Measurements from ENCODE around the gene TRIM60.
"Not testable (repeated sequence)": the region's sequence is repeated elsewhere in the genome, so short reads cannot be mapped to it uniquely, and the experiment has no call there.

Gene TRIM60

GRCh38 chr4:165009493-165010227 lies 22.1 kb upstream of the TRIM60 start:
- Histone ChIP-seq H3K36me3 (ENCODE audit: control insufficient read depth, insufficient read depth, low read length) (no peaks in the 10 kb centered on the region), H3K9me3 (ENCODE audit: control insufficient read depth, insufficient read depth, low read depth, low read length) (no peaks in the 10 kb centered on the region), H3K4me1 (ENCODE audit: control insufficient read depth, insufficient read depth, low read length) (no peaks in the 10 kb centered on the region; the same call in 1 of the 2 replicates), H3K27me3 (ENCODE audit: control insufficient read depth, insufficient read depth, low read length) (no peaks in the 10 kb centered on the region), H3K4me3 (ENCODE audit: low read depth, low read length) (no peak overlapping the region), H3K27ac (ENCODE audit: low read depth, low read length) (no peak overlapping the region), H3K9ac (ENCODE audit: low read length) (no peak overlapping the region)

- no peak overlapping the region for H3K9ac ChIP-seq (ENCODE audit: low read length)
- no peak overlapping the region for H3K27ac ChIP-seq (ENCODE audit: low read depth, low read length)
- no peaks in the 10 kb centered on the region; the same call in 1 of the 2 replicates for H3K4me1 ChIP-seq (ENCODE audit: control insufficient read depth, insufficient read depth, low read length)
- no peaks in the 10 kb centered on the region for H3K9me3 ChIP-seq (ENCODE audit: control insufficient read depth, insufficient read depth, low read depth, low read length)
- no peaks in the 10 kb centered on the region for H3K36me3 ChIP-seq (ENCODE audit: control insufficient read depth, insufficient read depth, low read length)
- no peak overlapping the region for H3K4me3 ChIP-seq (ENCODE audit: low read depth, low read length)
- no peaks in the 10 kb centered on the region for H3K27me3 ChIP-seq (ENCODE audit: control insufficient read depth, insufficient read depth, low read length)
These were observed 21.3 kb upstream of the TRIM60 start for GRCh38 chr4:165010487-165010886.

GRCh38 chr4:165010991-165011390 lies 20.8 kb upstream of the TRIM60 start:
- H3K27me3 ChIP-seq (ENCODE audit: control insufficient read depth, insufficient read depth, low read length), result no peaks in the 10 kb centered on the region
- H3K9me3 ChIP-seq (ENCODE audit: control insufficient read depth, insufficient read depth, low read depth, low read length), result no peaks in the 10 kb centered on the region
- H3K4me3 ChIP-seq (ENCODE audit: low read depth, low read length), result no peak overlapping the region
- no peak overlapping the region for H3K27ac ChIP-seq (ENCODE audit: low read depth, low read length)
- H3K4me1 ChIP-seq (ENCODE audit: control insufficient read depth, insufficient read depth, low read length), result no peaks in the 10 kb centered on the region; the same call in 1 of the 2 replicates
- no peak overlapping the region for H3K9ac ChIP-seq (ENCODE audit: low read length)
- H3K36me3 ChIP-seq (ENCODE audit: control insufficient read depth, insufficient read depth, low read length), result no peaks in the 10 kb centered on the region

GRCh38 chr4:165011403-165011802 lies 20.4 kb upstream of the TRIM60 start:
- Histone ChIP-seq H3K4me3 (ENCODE audit: low read depth, low read length) (no peak overlapping the region), H3K9ac (ENCODE audit: low read length) (no peak overlapping the region), H3K27ac (ENCODE audit: low read depth, low read length) (no peak overlapping the region), H3K27me3 (ENCODE audit: control insufficient read depth, insufficient read depth, low read length) (no peaks in the 10 kb centered on the region), H3K4me1 (ENCODE audit: control insufficient read depth, insufficient read depth, low read length) (no peaks in the 10 kb centered on the region; the same call in 1 of the 2 replicates), H3K9me3 (ENCODE audit: control insufficient read depth, insufficient read depth, low read depth, low read length) (no peaks in the 10 kb centered on the region), H3K36me3 (ENCODE audit: control insufficient read depth, insufficient read depth, low read length) (no peaks in the 10 kb centered on the region)

- H3K36me3 ChIP-seq (ENCODE audit: control insufficient read depth, insufficient read depth, low read length), result no peaks in the 10 kb centered on the region
- H3K4me1 ChIP-seq (ENCODE audit: control insufficient read depth, insufficient read depth, low read length), result no peaks in the 10 kb centered on the region
- no peak overlapping the region for H3K4me3 ChIP-seq (ENCODE audit: low read depth, low read length)
- no peak overlapping the region for H3K9ac ChIP-seq (ENCODE audit: low read length)
- no peaks in the 10 kb centered on the region for H3K27me3 ChIP-seq (ENCODE audit: control insufficient read depth, insufficient read depth, low read length)
- H3K9me3 ChIP-seq (ENCODE audit: control insufficient read depth, insufficient read depth, low read depth, low read length), result no peaks in the 10 kb centered on the region
- no peak overlapping the region for H3K27ac ChIP-seq (ENCODE audit: low read depth, low read length)
These were observed 18.1 kb upstream of the TRIM60 start for GRCh38 chr4:165013691-165014090.

GRCh38 chr4:165016971-165017370 lies 14.8 kb upstream of the TRIM60 start:
- no peaks in the 10 kb centered on the region for H3K36me3 ChIP-seq (ENCODE audit: control insufficient read depth, insufficient read depth, low read length)
- H3K27me3 ChIP-seq (ENCODE audit: control insufficient read depth, insufficient read depth, low read length), result no peaks in the 10 kb centered on the region
- H3K9ac ChIP-seq (ENCODE audit: low read length), result no peak overlapping the region
- no peak overlapping the region for H3K4me3 ChIP-seq (ENCODE audit: low read depth, low read length)
- no peaks in the 10 kb centered on the region for H3K4me1 ChIP-seq (ENCODE audit: control insufficient read depth, insufficient read depth, low read length)
- H3K9me3 ChIP-seq (ENCODE audit: control insufficient read depth, insufficient read depth, low read depth, low read length), result 0 out of 2 replicates have a peak, but pooled peaks cover 5% of the 10 kb centered on the region
- no peak overlapping the region for H3K27ac ChIP-seq (ENCODE audit: low read depth, low read length)

- not testable (repeated sequence) for H3K9ac ChIP-seq (ENCODE audit: low read length); H3K27me3 ChIP-seq (ENCODE audit: control insufficient read depth, insufficient read depth, low read length); H3K4me3 ChIP-seq (ENCODE audit: low read depth, low read length); H3K36me3 ChIP-seq (ENCODE audit: control insufficient read depth, insufficient read depth, low read length); H3K9me3 ChIP-seq (ENCODE audit: control insufficient read depth, insufficient read depth, low read depth, low read length); H3K27ac ChIP-seq (ENCODE audit: low read depth, low read length); H3K4me1 ChIP-seq (ENCODE audit: control insufficient read depth, insufficient read depth, low read length)
These were observed 11.8 kb upstream of the TRIM60 start for GRCh38 chr4:165019995-165020394.

GRCh38 chr4:165025782-165026181 lies 6.0 kb upstream of the TRIM60 start:
- not testable (repeated sequence) for H3K9me3 ChIP-seq (ENCODE audit: control insufficient read depth, insufficient read depth, low read depth, low read length); H3K9ac ChIP-seq (ENCODE audit: low read length); H3K27ac ChIP-seq (ENCODE audit: low read depth, low read length); H3K36me3 ChIP-seq (ENCODE audit: control insufficient read depth, insufficient read depth, low read length); H3K4me1 ChIP-seq (ENCODE audit: control insufficient read depth, insufficient read depth, low read length); H3K27me3 ChIP-seq (ENCODE audit: control insufficient read depth, insufficient read depth, low read length); H3K4me3 ChIP-seq (ENCODE audit: low read depth, low read length)

GRCh38 chr4:165027762-165028402 lies 3.9 kb upstream of the TRIM60 start:
- no peak overlapping the region for H3K9ac ChIP-seq (ENCODE audit: low read length)
- H3K9me3 ChIP-seq (ENCODE audit: control insufficient read depth, insufficient read depth, low read depth, low read length), result no peaks in the 10 kb centered on the region
- no peaks in the 10 kb centered on the region for H3K4me1 ChIP-seq (ENCODE audit: control insufficient read depth, insufficient read depth, low read length)
- H3K27ac ChIP-seq (ENCODE audit: low read depth, low read length), result no peak overlapping the region
- H3K36me3 ChIP-seq (ENCODE audit: control insufficient read depth, insufficient read depth, low read length), result no peaks in the 10 kb centered on the region
- no peak overlapping the region for H3K4me3 ChIP-seq (ENCODE audit: low read depth, low read length)
- H3K27me3 ChIP-seq (ENCODE audit: control insufficient read depth, insufficient read depth, low read length), result no peaks in the 10 kb centered on the region

- H3K36me3 ChIP-seq (ENCODE audit: control insufficient read depth, insufficient read depth, low read length), result no peaks in the 10 kb centered on the region
- no peak overlapping the region for H3K4me3 ChIP-seq (ENCODE audit: low read depth, low read length)
- H3K9ac ChIP-seq (ENCODE audit: low read length), result no peak overlapping the region
- H3K27ac ChIP-seq (ENCODE audit: low read depth, low read length), result no peak overlapping the region
- peaks cover 15% of the 10 kb centered on the region; the same call in 1 of the 2 replicates for H3K4me1 ChIP-seq (ENCODE audit: control insufficient read depth, insufficient read depth, low read length)
- no peaks in the 10 kb centered on the region for H3K9me3 ChIP-seq (ENCODE audit: control insufficient read depth, insufficient read depth, low read depth, low read length)
- H3K27me3 ChIP-seq (ENCODE audit: control insufficient read depth, insufficient read depth, low read length), result no peaks in the 10 kb centered on the region
These were observed 16.4 kb downstream of the TRIM60 start for GRCh38 chr4:165048170-165048569.

GRCh38 chr4:165052627-165053026 lies 20.8 kb downstream of the TRIM60 start:
- Histone ChIP-seq H3K4me3 (ENCODE audit: low read depth, low read length) (no peak overlapping the region), H3K27me3 (ENCODE audit: control insufficient read depth, insufficient read depth, low read length) (no peaks in the 10 kb centered on the region), H3K9ac (ENCODE audit: low read length) (no peak overlapping the region), H3K36me3 (ENCODE audit: control insufficient read depth, insufficient read depth, low read length) (no peaks in the 10 kb centered on the region), H3K4me1 (ENCODE audit: control insufficient read depth, insufficient read depth, low read length) (peaks cover 15% of the 10 kb centered on the region; the same call in 1 of the 2 replicates), H3K9me3 (ENCODE audit: control insufficient read depth, insufficient read depth, low read depth, low read length) (no peaks in the 10 kb centered on the region), H3K27ac (ENCODE audit: low read depth, low read length) (no peak overlapping the region)
